GM10266 (cell line): ENCODE data around the gene ARMH4.
"Not testable (repeated sequence)": the region's sequence is repeated elsewhere in the genome, so short reads cannot be mapped to it uniquely, and the experiment has no call there.

ENCODE experiments used
- DNase-seq: peaks from one replicate; pipeline ENCODE4 v3.0.0; 2012; ENCODE audit errors: extremely low spot score
- TF ChIP-seq, protein P1 (sequence below): IDR thresholded peaks from 2 replicates; pipeline ENCODE4 v1.5.1; 2012; ENCODE audit warnings: mild to moderate bottlenecking, low read depth; ENCODE audit not compliant: control insufficient read depth, insufficient read depth; ENCODE audit errors: missing control alignments

ARMH4 gene

DNA sequence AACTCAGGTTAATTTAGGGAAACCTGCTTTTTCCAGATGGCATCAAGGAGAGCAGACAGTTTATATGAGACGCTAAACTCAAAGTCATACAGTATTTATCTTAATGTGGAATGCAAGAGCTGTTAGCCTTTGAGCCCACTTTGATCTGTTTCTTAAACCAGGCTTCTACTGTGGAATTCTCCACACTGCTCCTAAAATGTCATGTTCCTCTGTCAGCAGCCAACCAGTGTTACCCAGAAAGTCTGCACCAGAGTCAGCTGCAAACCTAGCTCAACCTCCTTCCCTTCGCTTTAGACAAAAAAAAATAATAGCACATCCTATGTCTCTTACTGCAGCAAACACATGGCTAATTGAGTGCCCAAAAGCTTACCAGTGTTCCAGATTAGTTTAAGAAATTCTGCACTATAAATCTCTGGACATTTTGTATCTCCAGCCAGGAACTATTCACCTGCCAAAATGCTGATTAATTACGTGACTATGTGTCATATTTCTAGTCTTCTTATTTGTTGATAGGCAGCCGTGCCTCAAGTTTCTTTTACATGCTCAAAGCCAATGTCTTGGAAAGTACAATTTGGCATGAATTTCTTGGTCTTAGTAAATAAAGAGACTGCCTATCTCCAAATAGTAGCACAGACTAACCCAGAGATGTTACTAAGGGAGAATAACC is 21.8 kb downstream of the ARMH4 start:
- TF ChIP-seq, protein P1, sequence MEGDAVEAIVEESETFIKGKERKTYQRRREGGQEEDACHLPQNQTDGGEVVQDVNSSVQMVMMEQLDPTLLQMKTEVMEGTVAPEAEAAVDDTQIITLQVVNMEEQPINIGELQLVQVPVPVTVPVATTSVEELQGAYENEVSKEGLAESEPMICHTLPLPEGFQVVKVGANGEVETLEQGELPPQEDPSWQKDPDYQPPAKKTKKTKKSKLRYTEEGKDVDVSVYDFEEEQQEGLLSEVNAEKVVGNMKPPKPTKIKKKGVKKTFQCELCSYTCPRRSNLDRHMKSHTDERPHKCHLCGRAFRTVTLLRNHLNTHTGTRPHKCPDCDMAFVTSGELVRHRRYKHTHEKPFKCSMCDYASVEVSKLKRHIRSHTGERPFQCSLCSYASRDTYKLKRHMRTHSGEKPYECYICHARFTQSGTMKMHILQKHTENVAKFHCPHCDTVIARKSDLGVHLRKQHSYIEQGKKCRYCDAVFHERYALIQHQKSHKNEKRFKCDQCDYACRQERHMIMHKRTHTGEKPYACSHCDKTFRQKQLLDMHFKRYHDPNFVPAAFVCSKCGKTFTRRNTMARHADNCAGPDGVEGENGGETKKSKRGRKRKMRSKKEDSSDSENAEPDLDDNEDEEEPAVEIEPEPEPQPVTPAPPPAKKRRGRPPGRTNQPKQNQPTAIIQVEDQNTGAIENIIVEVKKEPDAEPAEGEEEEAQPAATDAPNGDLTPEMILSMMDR = no peak
- DNase-seq = no peak

DNA sequence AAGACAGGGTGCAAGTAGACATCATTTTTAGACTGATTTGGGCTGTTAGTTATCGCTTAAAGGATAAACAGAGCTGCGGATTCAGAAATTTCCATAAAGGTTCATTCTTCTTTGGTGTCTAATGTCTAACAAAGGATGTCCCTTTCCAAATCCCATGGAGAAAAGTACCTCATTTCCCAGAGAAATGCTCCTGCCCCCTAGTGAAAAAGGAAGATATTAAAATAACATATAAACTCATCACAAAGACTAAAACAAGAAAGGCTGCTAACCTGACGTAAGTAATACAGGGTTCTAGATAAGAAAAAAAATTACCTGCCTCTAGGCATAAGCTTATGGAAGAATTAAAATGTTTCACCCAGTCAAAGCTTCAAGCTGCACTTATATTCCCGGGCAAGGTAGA is 22.8 kb downstream of the ARMH4 start:
- no peak for DNase-seq
- TF ChIP-seq, protein P1 = no peak

DNA sequence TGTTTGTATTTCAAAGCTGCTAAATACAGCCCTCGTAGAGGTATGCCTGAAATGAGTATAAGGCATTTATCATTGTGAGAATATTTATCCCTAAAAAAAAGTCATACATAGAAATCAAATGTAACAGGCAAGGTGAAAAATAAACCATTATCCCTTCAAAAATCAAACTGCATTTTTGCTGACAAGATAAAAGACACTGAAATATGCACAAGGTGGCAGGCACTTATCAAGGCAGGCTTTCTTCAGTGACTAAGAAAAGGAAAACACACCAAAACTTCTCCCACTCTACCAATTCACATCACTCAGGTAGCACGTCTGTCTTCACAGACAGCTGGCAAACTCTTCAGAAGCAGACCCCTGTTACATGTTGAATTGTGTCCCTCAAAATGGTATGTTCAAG is 23.6 kb downstream of the ARMH4 start:
- no peak for DNase-seq
- TF ChIP-seq, protein P1 = no peak

DNA sequence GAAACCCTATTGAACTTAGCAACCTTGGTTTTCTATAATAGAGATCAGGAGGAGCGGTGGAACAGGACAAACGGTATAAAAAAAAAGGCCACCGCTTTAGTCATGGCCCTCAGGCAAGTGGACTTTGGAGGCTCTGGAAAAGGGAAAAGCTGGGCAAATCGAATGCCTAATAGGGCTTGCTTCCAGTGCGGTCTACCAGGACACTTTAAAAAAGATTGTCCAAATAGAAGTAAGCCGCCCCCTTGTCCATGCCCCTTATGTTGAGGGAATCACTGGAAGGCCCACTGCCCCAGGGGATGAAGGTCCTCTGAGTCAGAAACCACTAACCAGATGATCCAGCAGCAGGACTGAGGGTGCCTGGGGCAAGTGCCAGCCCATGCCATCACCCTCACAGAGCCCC is 29.5 kb downstream of the ARMH4 start:
- DNase-seq = not testable (repeated sequence)

DNA sequence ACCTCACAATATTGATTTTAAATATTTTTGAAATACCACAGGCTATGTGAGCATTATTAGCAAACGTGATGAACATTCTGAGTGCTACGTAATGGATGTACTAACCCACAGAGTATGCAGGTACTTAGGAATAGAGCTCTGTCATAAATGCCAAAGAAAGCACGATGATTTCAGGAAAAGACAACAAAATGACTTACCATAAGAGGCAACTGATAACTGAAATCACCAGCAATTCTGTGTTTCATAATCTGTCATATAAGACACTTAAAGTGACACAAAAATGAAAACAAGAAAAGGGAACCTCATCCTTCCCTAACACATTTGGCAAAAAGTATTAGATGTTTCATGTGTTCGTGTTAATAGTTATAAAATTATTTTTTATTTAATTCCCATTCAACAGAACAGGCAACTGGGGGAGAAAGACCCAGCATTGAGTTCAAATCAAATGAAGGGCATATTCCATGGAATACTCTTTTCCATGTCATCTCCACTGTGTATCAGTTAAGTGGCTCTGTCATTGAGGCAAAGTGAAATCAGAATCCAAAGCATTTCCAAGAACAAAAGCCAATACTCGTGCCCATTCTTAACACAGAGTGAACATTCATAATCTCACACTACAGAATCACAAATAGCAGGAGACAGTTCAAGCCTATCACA is 30.4 kb downstream of the ARMH4 start:
- no peak for DNase-seq
- TF ChIP-seq, protein P1 = no peak

DNA sequence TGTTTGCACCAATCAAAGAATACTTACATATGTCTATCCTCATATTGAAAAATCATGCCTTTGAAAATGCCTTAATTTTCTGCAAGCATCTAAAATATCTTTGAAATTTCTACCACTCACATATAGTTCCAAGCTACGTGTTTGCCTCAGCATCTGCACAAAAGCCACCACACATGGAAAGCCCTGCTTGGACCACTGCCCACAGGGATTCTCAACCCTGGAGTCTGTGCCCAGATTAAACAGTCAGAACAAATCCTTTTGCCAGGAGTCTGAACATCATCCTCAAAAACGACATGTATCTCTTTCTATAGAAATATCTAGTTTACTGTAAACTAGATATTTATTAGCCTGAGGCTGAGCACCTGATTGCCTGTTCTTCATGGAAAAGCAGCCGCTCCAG is 32.6 kb downstream of the ARMH4 start:
- TF ChIP-seq, protein P1 = no peak
- DNase-seq = no peak

DNA sequence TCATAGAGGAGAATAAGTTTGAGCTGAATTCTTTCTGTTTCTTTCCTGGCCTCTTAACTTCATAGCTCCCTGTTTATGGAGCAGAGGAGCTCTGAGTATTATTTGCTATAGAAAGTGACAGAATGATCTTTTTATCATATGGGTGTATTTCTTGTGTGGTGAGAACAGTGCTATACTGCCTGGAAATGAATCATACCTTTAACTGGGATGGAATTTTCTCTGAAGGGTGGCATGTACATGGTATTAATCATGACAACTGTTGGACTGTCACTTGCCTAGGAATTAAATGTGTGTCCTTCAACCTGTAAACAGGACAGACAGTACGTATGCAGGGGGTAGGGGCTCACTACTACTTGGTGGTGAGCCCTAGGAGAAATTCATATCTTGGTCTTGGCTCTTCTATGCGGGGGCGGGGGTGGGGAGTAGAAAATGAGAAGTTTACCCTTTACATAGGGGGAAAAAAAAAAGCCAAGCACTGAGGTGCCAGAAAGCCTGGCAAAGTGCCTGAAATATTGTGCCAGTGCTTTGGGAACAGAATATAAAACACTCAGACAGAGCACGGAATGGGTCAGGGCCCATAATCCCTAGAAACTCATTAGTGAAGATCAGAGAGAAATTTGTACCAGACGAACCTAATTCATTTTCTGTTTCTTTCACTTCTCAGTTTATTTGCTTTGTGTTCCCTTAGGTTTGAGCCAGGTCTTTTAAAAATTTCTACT is 33.8 kb downstream of the ARMH4 start:
- TF ChIP-seq, protein P1 = no peak
- no peak for DNase-seq
